OCI-LY3 (cell line): ENCODE data around the gene ARMC3.

Experiments used
- H2AFZ ChIP-seq: fragments of 200-600, 300-600 bp; shearing (Covaris generic); 2 replicates; pipeline ENCODE4 v1.6.0; 2014; ENCODE audit warnings: antibody characterized with exemption, low read depth, low read length
- H3K27ac ChIP-seq: fragments of 200-600, 300-600 bp; sonication (generic); 2 replicates; pipeline ENCODE4 v1.5.1; 2014; ENCODE audit warnings: mild to moderate bottlenecking, low read length, moderate library complexity, mixed read lengths
- H3K27me3 ChIP-seq: fragments of 200-600, 300-600 bp; sonication (generic); 2 replicates; pipeline ENCODE4 v1.6.1; 2014; ENCODE audit warnings: low read depth, low read length, mixed read lengths
- H3K36me3 ChIP-seq: fragments of 200-600, 300-600 bp; sonication (generic); replicated peaks from 2 replicates; pipeline ENCODE3; 2014; ENCODE audit warnings: low read depth, low read length, mixed read lengths
- H3K4me1 ChIP-seq: fragments of 300-600, 200-600 bp; sonication (generic); 2 replicates; pipeline ENCODE4 v1.6.1; 2014; ENCODE audit warnings: low read length, mixed read lengths
- H3K4me2 ChIP-seq: fragments of 200-600, 300-600 bp; sonication (generic); 2 replicates; pipeline ENCODE4 v1.6.1; 2014; ENCODE audit warnings: low read length, mixed read lengths
- H3K4me3 ChIP-seq: fragments of 300-600, 200-600 bp; sonication (generic); 2 replicates; pipeline ENCODE4 v1.5.1; 2014; ENCODE audit warnings: antibody characterized with exemption, mild to moderate bottlenecking, low read length, moderate library complexity
- H3K79me2 ChIP-seq: fragments of 300-600, 200-600 bp; shearing (Covaris generic); 2 replicates; pipeline ENCODE4 v1.6.1; 2014; ENCODE audit warnings: mild to moderate bottlenecking, low read length, mixed read lengths
- H3K9ac ChIP-seq: fragments of 300-600, 200-600 bp; shearing (Covaris generic); 2 replicates; pipeline ENCODE4 v1.6.0; 2014; ENCODE audit warnings: mild to moderate bottlenecking, low read length, moderate library complexity
- H3K9me3 ChIP-seq: fragments of 200-600, 300-600 bp; shearing (Covaris generic); 2 replicates; pipeline ENCODE4 v1.6.1; 2014; ENCODE audit warnings: low read length, mixed read lengths; ENCODE audit not compliant: insufficient read depth
- H4K20me1 ChIP-seq: fragments of 200-600, 300-600 bp; sonication (generic); 2 replicates; pipeline ENCODE4 v1.6.1; 2016; ENCODE audit warnings: low read length, mixed read lengths; ENCODE audit not compliant: insufficient read depth
- EZH2phosphoT487 ChIP-seq: fragments of 200-600 bp; shearing (Covaris generic); IDR thresholded peaks from 2 replicates; pipeline ENCODE4 v1.6.1; 2018; ENCODE audit warnings: antibody characterized with exemption, mixed run types, low read depth
- TF ChIP-seq, protein P1 (sequence below): fragments of 200-600, 300-600 bp; sonication (generic); IDR thresholded peaks from 2 replicates; pipeline ENCODE4 v1.5.1; 2014; ENCODE audit warnings: antibody characterized with exemption, low read length, low read depth

Gene ARMC3

DNA sequence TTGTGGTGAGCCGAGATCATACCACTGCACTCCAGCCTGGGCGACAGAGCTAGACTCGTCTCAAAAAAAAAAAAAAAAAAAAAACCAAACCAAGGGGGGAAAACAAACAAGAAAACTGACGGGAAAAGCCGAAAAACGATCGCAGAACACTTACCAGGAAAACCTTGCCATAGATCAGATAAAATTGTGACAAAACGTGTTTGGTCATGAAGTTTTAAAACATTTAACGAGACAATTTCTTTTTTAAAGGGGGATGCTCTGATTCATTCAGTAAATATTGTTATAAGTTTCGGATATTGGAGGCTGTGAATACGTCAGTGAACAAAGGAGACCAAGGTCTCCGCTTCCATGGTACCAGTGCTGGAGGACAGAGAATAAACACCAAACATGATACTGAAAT lies 77.3 kb downstream of the ARMC3 start:
- H3K4me3 ChIP-seq = no peak overlapping the region
- TF ChIP-seq EZH2phosphoT487 = no peak
- TF ChIP-seq, protein P1, sequence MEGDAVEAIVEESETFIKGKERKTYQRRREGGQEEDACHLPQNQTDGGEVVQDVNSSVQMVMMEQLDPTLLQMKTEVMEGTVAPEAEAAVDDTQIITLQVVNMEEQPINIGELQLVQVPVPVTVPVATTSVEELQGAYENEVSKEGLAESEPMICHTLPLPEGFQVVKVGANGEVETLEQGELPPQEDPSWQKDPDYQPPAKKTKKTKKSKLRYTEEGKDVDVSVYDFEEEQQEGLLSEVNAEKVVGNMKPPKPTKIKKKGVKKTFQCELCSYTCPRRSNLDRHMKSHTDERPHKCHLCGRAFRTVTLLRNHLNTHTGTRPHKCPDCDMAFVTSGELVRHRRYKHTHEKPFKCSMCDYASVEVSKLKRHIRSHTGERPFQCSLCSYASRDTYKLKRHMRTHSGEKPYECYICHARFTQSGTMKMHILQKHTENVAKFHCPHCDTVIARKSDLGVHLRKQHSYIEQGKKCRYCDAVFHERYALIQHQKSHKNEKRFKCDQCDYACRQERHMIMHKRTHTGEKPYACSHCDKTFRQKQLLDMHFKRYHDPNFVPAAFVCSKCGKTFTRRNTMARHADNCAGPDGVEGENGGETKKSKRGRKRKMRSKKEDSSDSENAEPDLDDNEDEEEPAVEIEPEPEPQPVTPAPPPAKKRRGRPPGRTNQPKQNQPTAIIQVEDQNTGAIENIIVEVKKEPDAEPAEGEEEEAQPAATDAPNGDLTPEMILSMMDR = no peak
- H3K27me3 ChIP-seq = no peaks in the 10 kb centered on the region
- no peak overlapping the region for H3K4me2 ChIP-seq
- H3K9ac ChIP-seq = no peak overlapping the region
- no peaks in the 10 kb centered on the region for H3K9me3 ChIP-seq
- H3K79me2 ChIP-seq = no peaks in the 10 kb centered on the region
- H3K36me3 ChIP-seq = no peaks in the 10 kb centered on the region
- no peaks in the 10 kb centered on the region for H4K20me1 ChIP-seq
- no peak overlapping the region for H2AFZ ChIP-seq
- H3K27ac ChIP-seq = no peak overlapping the region
- 0 out of 2 replicates have a peak, but pooled peaks cover 8% of the 10 kb centered on the region for H3K4me1 ChIP-seq

DNA sequence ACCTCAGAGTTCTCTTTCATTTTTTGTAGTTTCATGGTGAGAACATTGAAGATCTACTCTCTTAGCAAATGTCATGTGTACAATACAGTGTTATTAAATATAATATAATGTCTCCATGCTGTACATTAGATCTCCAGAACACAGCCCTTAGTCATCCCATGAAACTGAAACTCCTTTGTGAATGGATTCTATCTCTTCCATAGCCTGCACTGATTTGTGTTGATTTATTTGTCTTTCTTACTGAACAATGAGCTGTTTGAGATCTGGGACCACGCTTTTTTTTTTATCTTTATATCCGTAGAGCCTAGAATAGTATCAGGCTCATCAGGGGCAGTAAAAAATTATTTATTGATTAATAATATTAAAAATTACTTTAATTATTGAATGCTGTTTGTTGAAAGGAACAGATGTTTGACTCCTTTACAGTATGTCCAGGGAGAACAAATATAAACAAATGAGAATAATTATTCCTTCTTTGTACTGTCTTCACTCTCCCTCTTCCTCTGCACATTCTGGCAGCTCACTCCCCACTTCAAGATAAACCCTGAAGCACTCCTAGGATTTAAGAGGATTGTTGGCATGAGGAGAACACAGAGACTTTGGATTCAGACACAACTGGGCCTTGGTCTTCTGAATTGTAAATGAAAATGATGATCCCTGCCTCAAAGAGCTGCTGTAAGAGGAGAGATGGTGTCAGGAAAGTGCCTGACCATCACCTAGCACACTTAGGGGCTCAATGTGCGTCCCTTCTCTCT lies 85.9 kb downstream of the ARMC3 start:
- Histone ChIP-seq H3K9me3 (no peaks in the 10 kb centered on the region), H3K4me3 (no peak overlapping the region), H3K9ac (no peak overlapping the region), H4K20me1 (no peaks in the 10 kb centered on the region), H3K79me2 (no peaks in the 10 kb centered on the region), H3K27ac (no peak overlapping the region), H3K4me2 (no peak overlapping the region), H3K27me3 (no peaks in the 10 kb centered on the region), H3K4me1 (peaks cover 21% of the 10 kb centered on the region), H3K36me3 (no peaks in the 10 kb centered on the region), H2AFZ (no peak overlapping the region)
- TF ChIP-seq, protein P1 = no peak
- TF ChIP-seq EZH2phosphoT487 = no peak

DNA sequence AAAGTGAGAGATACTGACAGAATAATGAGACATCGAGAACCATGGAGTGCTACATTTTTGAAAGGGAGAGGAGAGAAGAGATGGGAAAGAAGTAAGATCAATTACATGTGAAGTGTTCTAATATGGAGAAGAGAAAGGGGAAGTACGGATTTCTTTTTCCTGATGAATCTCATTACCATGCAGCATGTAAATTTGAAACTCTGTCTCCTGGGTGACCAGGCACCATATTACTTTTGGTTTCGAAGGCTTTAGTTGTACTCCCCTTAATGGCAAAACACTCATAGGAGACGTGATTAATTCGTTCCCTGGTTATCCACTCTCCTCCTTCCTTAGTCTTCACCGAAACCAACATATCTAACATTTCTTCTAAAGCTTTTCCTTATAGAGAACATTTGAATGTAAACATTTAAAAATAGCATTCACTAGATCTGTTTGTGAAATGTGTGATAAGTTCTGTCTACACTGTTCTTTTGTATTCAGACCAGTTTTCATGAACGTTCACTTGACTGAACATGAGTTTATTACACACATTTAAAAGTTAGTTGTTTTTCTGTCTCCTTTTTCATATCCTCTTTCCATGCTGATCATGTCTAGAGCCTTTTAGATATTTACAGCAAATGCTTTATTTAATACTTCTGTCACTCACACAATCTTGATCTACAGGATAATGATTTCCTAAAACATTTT lies 87.3 kb downstream of the ARMC3 start:
- Histone ChIP-seq H3K79me2 (no peaks in the 10 kb centered on the region), H3K4me1 (peaks cover 21% of the 10 kb centered on the region), H4K20me1 (no peaks in the 10 kb centered on the region), H3K9ac (peak overlapping the region; percentile 44), H3K36me3 (no peaks in the 10 kb centered on the region), H3K4me3 (peak overlapping the region; percentile 61), H3K27me3 (no peaks in the 10 kb centered on the region), H3K9me3 (no peaks in the 10 kb centered on the region), H3K27ac (peak overlapping the region; percentile 83), H3K4me2 (peak overlapping the region; percentile 64), H2AFZ (peak overlapping the region; percentile 13; the same call in 1 of the 2 replicates)
- TF ChIP-seq EZH2phosphoT487 = no peak
- TF ChIP-seq, protein P1 = no peak

DNA sequence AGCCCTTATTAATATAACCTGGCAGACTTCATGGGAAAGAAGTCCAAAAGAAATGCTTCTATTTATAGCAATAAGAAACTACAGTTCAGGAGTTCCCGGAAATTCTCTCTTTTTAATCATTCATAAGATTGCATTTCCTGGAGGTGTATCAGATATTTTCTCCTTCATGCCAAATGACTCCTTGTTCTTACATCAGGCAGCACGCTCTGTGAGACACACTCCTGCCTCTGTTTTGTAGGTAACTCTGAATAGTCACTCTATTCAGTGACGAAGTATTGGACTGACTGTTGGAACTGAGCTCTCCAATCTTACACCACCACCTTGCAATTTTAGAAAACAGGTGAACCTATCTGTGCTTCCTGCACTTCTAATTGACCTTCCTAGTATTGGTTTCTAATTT lies 88.8 kb downstream of the ARMC3 start:
- no peaks in the 10 kb centered on the region for H4K20me1 ChIP-seq
- H3K36me3 ChIP-seq = no peaks in the 10 kb centered on the region
- H3K79me2 ChIP-seq = no peaks in the 10 kb centered on the region
- H3K9me3 ChIP-seq = no peaks in the 10 kb centered on the region
- H2AFZ ChIP-seq = no peak overlapping the region
- no peaks in the 10 kb centered on the region for H3K27me3 ChIP-seq
- TF ChIP-seq, protein P1 = no peak
- TF ChIP-seq EZH2phosphoT487 = no peak
- H3K9ac ChIP-seq = no peak overlapping the region
- H3K4me1 ChIP-seq = peaks cover 21% of the 10 kb centered on the region
- no peak overlapping the region for H3K27ac ChIP-seq
- H3K4me2 ChIP-seq = no peak overlapping the region
- no peak overlapping the region for H3K4me3 ChIP-seq
